SH-SY5Y (cell line): ENCODE measurements around the gene CSNK1G2.

Source experiments
- GATA2 ChIP-seq: IDR thresholded peaks from 2 replicates; pipeline ENCODE4 v1.6.1; 2011; ENCODE audit warnings: mild to moderate bottlenecking, low read depth, low read length
- GATA3 ChIP-seq: IDR thresholded peaks from 2 replicates; pipeline ENCODE4 v1.6.1; 2011; ENCODE audit warnings: low read depth, mild to moderate bottlenecking, low read length, moderate library complexity

CSNK1G2 gene

DNA sequence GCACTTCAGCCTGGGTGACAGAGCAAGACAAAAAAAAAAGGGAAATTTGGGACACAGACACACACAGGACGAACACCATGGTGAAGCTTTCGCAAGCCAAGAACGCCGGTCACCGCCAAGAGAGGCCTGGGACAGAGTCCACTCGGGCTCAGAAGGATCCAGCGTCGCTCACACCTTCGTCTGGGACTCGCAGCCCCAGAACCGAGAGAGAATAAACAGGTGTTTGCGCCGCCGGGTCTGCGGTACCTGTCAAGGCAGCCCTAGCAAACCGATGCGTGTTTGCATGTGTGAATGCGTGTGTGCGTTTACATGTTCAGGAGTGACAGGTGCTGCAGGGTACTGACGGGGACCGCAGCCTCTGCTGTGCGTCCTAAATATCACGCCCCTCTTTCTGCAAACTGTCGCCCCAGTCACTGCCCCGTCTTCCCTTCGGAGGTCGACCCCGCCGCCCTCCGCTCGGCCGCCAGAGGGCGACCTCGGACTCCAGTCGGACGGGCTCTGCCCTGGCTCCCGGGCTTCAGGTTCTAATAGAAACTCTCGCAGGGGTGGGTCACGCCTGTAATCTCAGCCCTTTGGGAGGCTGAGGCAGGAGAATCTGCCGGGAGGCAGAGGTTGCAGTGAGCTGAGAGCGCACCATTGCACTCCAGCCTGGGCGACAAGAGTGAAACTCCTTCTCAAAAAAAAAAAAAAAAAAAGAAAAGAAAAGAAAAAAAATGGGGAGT is 11.8 kb upstream of the CSNK1G2 start:
- TF ChIP-seq GATA2 (no peak), GATA3 (no peak)

DNA sequence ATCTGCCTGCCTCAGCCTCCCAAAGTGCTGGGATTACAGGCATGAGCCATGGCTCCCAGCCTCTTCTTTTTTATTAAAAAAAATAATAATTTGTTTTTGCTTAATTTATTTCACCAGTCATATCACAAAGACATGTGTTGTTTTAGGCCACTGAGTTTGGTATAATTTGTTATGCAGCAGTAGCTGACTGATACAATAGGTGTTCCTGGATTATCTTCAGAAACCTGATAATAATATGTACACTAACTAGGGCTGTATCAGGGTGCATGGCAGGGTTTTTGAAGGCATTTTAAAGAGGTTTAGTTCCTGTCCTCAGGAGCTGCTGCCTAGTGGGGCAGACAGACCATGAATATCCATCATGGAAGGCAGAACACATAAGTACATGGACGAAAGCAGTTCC is 9.5 kb upstream of the CSNK1G2 start:
- TF ChIP-seq GATA3 (no peak), GATA2 (no peak)

GRCh38 chr19:1932395-1932794 is 8.6 kb upstream of the CSNK1G2 start:
- TF ChIP-seq GATA3 (no peak), GATA2 (no peak)

- no peak for TF ChIP-seq GATA3
These were observed 7.7 kb upstream of the CSNK1G2 start for GRCh38 chr19:1933244-1933643.

DNA sequence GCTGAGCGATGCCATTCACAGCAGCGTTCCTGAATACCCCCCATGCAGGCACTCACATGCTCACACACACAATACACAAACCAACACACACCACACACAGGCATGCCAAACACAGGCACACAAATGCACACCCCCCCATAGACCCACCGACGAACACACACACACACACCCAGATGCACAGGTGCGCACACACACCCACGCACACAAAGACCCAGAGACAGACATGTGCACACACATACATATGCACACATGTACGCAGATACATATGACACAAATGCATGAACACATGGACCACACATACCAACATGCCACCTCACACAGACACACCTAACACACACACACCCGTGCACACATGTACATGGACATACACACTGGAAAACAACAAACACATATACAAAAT is 7.0 kb upstream of the CSNK1G2 start:
- TF ChIP-seq GATA3, result no peak

- TF ChIP-seq GATA2 (no peak), GATA3 (no peak)
These were observed 5.3 kb upstream of the CSNK1G2 start for GRCh38 chr19:1935484-1936208.

GRCh38 chr19:1936430-1936829 is 4.5 kb upstream of the CSNK1G2 start:
- TF ChIP-seq GATA2 (no peak), GATA3 (no peak)

DNA sequence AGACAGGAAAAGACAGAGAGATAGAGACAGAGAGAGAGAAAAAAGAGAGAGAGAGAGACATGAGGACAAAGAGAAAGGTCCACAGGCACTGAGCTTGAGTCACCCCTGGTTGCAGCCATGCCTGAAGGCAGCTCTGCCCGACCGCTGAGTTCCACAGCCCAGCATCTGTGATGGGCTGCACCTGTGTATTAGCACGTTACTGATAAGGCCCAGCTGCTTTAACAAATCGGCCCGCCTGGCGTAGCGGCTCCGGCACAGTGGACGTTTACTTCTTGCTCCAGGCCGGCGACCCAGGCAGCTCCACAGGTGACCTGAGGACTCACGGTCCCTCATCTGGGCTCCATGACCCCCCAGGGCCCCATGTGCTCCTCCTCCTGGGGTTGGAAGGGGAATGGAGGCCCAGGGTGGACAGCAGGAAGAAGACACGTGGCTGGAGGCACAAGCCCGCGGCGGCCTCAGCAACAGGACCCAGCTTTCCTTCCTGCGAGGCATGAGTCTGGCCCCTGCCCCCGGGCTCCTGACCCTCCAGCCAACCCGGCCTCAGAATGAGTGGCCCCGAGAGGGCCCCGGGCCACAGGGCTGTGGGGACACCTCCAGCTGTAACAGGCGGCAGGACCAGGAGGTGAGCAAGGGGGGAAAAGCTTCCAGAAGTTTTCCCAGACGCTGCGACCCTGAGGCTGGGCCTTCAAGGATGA is 3.9 kb upstream of the CSNK1G2 start:
- TF ChIP-seq GATA3 (no peak), GATA2 (no peak)

DNA sequence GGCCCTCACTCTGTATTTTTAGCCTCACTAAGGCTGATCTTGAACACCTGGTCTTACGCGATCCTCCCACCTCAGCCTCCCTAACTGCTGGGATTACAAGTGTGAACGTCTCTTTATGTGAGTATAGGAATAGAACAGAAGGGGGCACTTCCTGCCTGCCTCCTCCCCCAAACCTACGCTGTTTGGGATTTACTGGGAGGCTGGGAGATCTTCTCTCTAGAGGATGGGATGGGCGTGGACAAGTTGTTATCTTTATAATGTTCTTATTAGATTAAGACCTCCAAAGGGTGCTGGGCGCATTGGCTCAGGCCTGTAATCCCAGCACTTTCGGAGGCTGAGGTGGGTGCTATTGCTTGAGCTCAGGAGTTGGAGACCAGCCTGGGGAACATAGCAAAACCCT is 2.9 kb upstream of the CSNK1G2 start:
- TF ChIP-seq GATA2 (no peak), GATA3 (no peak)

GRCh38 chr19:1942078-1942933 is 1.3 kb downstream of the CSNK1G2 start:
- TF ChIP-seq GATA2, result no peak
- no peak for TF ChIP-seq GATA3

DNA sequence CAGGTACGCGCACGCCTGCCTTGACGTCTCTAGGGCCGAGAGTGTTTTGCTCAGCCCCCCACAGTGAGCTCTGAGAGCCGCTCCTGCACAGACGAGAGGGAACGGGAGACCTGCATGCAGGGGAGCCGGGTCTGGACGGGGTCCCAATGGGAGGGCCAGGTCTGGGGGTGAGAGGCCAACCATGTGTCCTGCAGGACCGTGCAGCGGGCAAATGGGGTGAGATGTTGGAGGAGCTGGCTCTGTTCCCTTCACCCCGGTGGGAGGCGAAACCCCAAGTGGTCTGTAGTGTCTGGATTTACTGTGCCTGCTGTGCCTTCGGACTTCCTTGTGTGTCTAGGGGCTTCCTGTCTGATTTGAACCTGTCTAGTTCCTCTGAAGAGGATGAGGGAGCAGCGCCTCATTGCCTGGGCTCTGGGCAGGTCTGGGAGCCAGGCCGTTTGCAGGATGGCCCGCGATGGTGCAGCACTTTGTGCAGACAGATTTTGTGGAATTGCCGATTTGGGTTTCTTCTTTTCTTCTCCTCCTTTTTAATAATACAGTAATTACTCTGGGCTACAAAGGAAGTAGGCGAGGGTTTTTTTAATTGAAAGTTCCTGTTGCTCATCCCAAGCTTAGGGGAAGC is 2.1 kb downstream of the CSNK1G2 start:
- TF ChIP-seq GATA3, result no peak
- no peak for TF ChIP-seq GATA2

- TF ChIP-seq GATA3 (no peak), GATA2 (no peak)
These were observed 2.7 kb downstream of the CSNK1G2 start for GRCh38 chr19:1943661-1944087.

DNA sequence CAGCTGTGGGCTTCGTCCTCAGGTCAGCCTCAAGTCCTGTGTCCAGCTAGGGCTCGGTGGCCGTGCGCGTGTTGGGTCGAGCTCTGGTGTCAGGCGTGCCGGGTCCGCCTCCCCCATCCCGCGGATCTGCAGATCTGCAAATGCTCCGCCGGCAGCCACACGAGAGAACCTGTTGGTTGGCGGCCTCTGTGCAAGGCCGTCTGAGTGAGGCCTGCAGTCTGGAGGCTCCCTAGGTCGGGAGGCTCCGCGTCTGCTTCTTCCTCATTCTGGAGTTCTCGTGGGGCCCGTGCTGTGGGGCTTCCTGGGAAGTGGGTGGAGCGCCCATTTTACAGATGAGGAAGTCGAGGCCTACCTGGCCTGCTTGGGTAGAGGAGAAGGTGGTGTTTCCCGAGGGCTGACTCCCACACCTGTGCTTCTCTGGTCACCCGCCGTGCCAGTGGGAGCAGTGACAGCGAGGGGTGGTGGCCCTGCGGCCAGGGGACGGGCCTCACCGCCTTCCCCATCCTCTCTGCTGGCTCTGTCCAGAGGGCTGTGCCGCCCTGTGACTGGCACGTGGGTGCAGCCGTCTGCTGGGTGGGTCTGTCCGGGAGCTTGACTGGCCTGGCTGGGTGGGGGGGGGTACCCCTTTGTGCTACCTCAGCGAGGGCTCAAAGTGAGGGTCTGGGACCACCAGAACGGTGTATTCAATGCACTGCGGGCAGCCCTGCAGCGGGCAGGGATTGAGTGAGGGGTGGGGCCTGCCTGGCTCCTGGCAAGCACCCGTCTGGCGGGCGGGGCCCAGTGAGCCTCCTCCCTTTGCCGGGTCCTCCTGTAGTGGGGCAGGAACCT is 3.3 kb downstream of the CSNK1G2 start:
- TF ChIP-seq GATA2, result no peak
